ENCODE measurements around the gene DOK7.

DOK7 gene

DNA sequence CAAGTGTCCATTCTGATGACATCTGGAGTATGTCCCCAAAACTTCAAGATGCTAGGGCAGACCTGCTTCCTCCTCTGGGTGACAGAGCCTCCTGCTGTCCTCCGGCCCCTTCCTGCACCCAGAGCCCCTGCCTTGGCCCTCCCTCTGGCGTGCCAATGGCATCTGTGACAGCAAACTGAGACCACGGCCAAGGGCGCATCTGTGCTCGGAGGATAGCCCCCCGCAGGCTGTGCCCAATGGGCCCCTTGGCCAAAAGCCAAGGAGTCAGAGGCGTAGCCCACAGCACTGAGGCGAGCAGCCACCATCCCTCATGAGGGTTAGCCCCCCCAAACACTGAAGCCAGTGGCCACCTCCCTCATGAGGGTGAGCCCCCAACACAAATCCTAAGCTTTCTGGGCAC lies 61.2 kb downstream of the DOK7 start:
- no peak overlapping the region for H3K4me3 ChIP-seq (ENCODE audit: low read depth in 1 of 2, low read length in 2 of 2)
- no peak overlapping the region for H3K4me2 ChIP-seq (ENCODE audit: insufficient read depth, low read length)
- peaks cover 86% of the 10 kb centered on the region for H3K36me3 ChIP-seq (ENCODE audit: insufficient read depth, low read length)
- peaks cover 11% of the 10 kb centered on the region for H3K4me1 ChIP-seq (ENCODE audit: insufficient read depth, low read length)
- peaks cover 64% of the 10 kb centered on the region for H4K20me1 ChIP-seq (ENCODE audit: insufficient read depth, low read length)
- H3K9ac ChIP-seq (ENCODE audit: low read depth, low read length): no peak overlapping the region
- ATAC-seq (ENCODE audit: insufficient read depth, low read depth) (no peak), DNase-seq (no peak)
- H3K9me3 ChIP-seq (ENCODE audit: insufficient read depth, low read length, severe bottlenecking): no peaks in the 10 kb centered on the region
- no peaks in the 10 kb centered on the region for H3K27me3 ChIP-seq (ENCODE audit: insufficient read depth, low read length, poor library complexity)
- peaks cover 46% of the 10 kb centered on the region for H3K79me2 ChIP-seq (ENCODE audit: insufficient read depth, low read length)
- no peak overlapping the region for H3K27ac ChIP-seq (ENCODE audit: low read length)
- TF ChIP-seq, protein P1, sequence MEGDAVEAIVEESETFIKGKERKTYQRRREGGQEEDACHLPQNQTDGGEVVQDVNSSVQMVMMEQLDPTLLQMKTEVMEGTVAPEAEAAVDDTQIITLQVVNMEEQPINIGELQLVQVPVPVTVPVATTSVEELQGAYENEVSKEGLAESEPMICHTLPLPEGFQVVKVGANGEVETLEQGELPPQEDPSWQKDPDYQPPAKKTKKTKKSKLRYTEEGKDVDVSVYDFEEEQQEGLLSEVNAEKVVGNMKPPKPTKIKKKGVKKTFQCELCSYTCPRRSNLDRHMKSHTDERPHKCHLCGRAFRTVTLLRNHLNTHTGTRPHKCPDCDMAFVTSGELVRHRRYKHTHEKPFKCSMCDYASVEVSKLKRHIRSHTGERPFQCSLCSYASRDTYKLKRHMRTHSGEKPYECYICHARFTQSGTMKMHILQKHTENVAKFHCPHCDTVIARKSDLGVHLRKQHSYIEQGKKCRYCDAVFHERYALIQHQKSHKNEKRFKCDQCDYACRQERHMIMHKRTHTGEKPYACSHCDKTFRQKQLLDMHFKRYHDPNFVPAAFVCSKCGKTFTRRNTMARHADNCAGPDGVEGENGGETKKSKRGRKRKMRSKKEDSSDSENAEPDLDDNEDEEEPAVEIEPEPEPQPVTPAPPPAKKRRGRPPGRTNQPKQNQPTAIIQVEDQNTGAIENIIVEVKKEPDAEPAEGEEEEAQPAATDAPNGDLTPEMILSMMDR (IDR thresholded peaks at IDR 0.05; ENCODE audit: borderline replicate concordance, extremely low read depth, low read length, poor library complexity, severe bottlenecking): no peak
- TF ChIP-seq EZH2 (IDR thresholded peaks at IDR 0.05; ENCODE audit: borderline replicate concordance, low read depth, low read length, severe bottlenecking): no peak
- H2AFZ ChIP-seq (ENCODE audit: low read depth, low read length): no peak overlapping the region

GRCh38 chr4:3524920-3525319 lies 61.8 kb downstream of the DOK7 start:
- TF ChIP-seq EZH2 (IDR thresholded peaks at IDR 0.05; ENCODE audit: borderline replicate concordance, low read depth, low read length, severe bottlenecking): no peak
- TF ChIP-seq, protein P1 (IDR thresholded peaks at IDR 0.05; ENCODE audit: borderline replicate concordance, extremely low read depth, low read length, poor library complexity, severe bottlenecking): no peak
- Histone ChIP-seq H3K4me3 (ENCODE audit: low read depth in 1 of 2, low read length in 2 of 2) (no peak overlapping the region), H3K36me3 (ENCODE audit: insufficient read depth, low read length) (peaks cover 86% of the 10 kb centered on the region), H3K9me3 (ENCODE audit: insufficient read depth, low read length, severe bottlenecking) (no peaks in the 10 kb centered on the region), H4K20me1 (ENCODE audit: insufficient read depth, low read length) (peaks cover 70% of the 10 kb centered on the region), H3K27ac (ENCODE audit: low read length) (no peak overlapping the region), H3K4me2 (ENCODE audit: insufficient read depth, low read length) (no peak overlapping the region), H3K4me1 (ENCODE audit: insufficient read depth, low read length) (peaks cover 16% of the 10 kb centered on the region), H2AFZ (ENCODE audit: low read depth, low read length) (no peak overlapping the region), H3K79me2 (ENCODE audit: insufficient read depth, low read length) (peaks cover 51% of the 10 kb centered on the region), H3K9ac (ENCODE audit: low read depth, low read length) (no peak overlapping the region), H3K27me3 (ENCODE audit: insufficient read depth, low read length, poor library complexity) (no peaks in the 10 kb centered on the region)
- DNase-seq (no peak), ATAC-seq (ENCODE audit: insufficient read depth, low read depth) (no peak)

DNA sequence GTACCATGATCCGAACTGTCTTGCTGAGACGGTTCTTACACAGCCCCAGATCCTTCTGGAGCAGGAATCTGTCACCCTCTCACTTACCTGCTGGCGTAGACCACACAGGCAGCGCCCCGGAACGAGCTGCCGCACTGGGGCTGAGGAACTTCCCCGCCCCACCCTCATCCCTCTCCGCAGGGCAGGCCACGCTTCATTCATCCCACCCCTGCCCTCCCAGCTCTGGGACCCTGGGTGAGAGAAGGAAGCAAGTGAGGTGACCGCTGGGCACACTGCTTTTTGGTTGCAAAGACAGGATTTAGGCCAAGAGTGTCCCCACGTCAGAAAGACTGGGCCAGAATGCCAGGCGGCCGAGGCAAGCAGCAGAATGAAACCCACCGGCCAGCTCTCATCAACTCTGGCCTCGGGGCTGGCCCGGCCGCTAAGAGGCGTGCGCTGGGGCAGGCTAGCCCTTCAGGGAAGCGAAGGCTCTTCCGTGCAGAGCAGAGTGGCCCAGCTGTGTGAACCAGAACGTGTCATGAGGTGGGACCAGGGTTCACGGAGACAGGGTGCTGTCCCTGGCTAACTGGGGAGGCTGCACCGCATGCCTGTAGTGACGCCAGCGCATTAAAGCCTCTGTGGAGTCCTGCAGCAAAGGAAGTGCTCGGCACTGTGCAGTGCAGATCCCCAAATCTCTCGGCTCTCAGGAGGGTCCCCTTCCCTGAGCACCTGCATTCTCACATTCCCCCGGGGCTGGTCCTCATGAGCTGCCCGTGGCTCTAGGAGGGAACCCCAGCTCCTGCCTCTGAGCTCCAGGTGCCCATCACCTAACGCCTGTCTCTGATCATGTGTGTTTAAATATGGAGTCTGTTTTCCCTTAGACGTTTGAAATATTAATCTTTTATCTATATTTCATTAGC lies 62.7 kb downstream of the DOK7 start:
- ATAC-seq (ENCODE audit: insufficient read depth, low read depth) (no peak), DNase-seq (no peak)
- peaks cover 60% of the 10 kb centered on the region for H3K79me2 ChIP-seq (ENCODE audit: insufficient read depth, low read length)
- H3K27ac ChIP-seq (ENCODE audit: low read length): no peak overlapping the region
- H3K9me3 ChIP-seq (ENCODE audit: insufficient read depth, low read length, severe bottlenecking): no peaks in the 10 kb centered on the region
- H4K20me1 ChIP-seq (ENCODE audit: insufficient read depth, low read length): peaks cover 75% of the 10 kb centered on the region
- no peak overlapping the region for H3K4me3 ChIP-seq (ENCODE audit: low read depth in 1 of 2, low read length in 2 of 2)
- no peak for TF ChIP-seq EZH2 (IDR thresholded peaks at IDR 0.05; ENCODE audit: borderline replicate concordance, low read depth, low read length, severe bottlenecking)
- TF ChIP-seq, protein P1 (IDR thresholded peaks at IDR 0.05; ENCODE audit: borderline replicate concordance, extremely low read depth, low read length, poor library complexity, severe bottlenecking): no peak
- no peak overlapping the region for H2AFZ ChIP-seq (ENCODE audit: low read depth, low read length)
- peaks cover 25% of the 10 kb centered on the region for H3K4me1 ChIP-seq (ENCODE audit: insufficient read depth, low read length)
- H3K27me3 ChIP-seq (ENCODE audit: insufficient read depth, low read length, poor library complexity): no peaks in the 10 kb centered on the region
- H3K4me2 ChIP-seq (ENCODE audit: insufficient read depth, low read length): no peak overlapping the region
- H3K9ac ChIP-seq (ENCODE audit: low read depth, low read length): no peak overlapping the region
- H3K36me3 ChIP-seq (ENCODE audit: insufficient read depth, low read length): peaks cover 79% of the 10 kb centered on the region
